Mucosa of stomach (tissue), 1 donor: Measurements from ENCODE around the gene ACLY.

Experiments
- H3K27me3 ChIP-seq: one replicate; pipeline ENCODE4 v1.7.0; 2013; ENCODE audit warnings: mild to moderate bottlenecking, low read length; ENCODE audit not compliant: control insufficient read depth, insufficient read depth
- H3K36me3 ChIP-seq: one replicate; pipeline ENCODE4 v1.7.0; 2013; ENCODE audit warnings: low read length; ENCODE audit not compliant: control insufficient read depth, insufficient read depth
- H3K4me1 ChIP-seq: one replicate; pipeline ENCODE4 v1.7.0; 2013; ENCODE audit warnings: mild to moderate bottlenecking, low read length; ENCODE audit not compliant: control insufficient read depth, insufficient read depth
- H3K4me3 ChIP-seq: one replicate; pipeline ENCODE4 v1.7.0; 2013; ENCODE audit warnings: low read length
- H3K9ac ChIP-seq: one replicate; pipeline ENCODE4 v1.7.0; 2013; ENCODE audit warnings: mild to moderate bottlenecking, low read length, moderate library complexity
- H3K9me3 ChIP-seq: one replicate; pipeline ENCODE4 v1.7.0; 2013; ENCODE audit warnings: mild to moderate bottlenecking, low read length, moderate library complexity; ENCODE audit not compliant: control insufficient read depth
- donor health status: Pancreatic carcinoma.

The ACLY gene

DNA sequence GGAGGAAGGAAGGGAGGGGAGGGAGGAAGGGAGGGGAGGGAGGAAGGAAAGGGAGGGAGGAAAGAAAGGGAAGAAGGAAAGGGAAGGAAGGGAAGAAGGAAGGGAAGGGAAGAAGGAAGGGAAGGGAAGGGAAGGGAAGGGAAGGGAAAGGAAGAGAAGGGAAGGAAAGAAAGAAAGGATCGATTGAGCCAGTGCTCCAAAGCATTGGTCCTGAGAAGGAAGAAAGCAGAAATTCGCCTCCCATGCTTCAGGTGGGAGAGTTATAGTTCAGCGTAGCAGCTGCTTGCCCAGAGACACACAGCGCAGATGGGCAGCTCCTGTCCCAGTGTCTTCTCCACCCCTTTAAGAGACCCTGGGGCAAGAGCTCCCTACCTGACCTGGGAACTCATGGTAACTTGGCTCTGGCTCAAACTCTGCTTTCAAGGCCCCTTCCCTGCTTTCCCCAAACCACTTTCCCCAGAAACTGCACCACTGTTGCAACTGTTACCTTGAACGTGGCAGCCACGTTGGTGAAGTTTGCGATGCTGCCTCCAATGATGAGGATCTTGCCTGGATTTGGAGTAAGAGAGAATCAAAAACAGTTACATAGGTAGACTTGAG lies 14.4 kb downstream of the ACLY start:
- Histone ChIP-seq H3K4me3 (no peak overlapping the region), H3K4me1 (no peaks in the 10 kb centered on the region), H3K9me3 (no peaks in the 10 kb centered on the region), H3K27me3 (no peaks in the 10 kb centered on the region), H3K9ac (no peak overlapping the region), H3K36me3 (peaks cover 20% of the 10 kb centered on the region)

DNA sequence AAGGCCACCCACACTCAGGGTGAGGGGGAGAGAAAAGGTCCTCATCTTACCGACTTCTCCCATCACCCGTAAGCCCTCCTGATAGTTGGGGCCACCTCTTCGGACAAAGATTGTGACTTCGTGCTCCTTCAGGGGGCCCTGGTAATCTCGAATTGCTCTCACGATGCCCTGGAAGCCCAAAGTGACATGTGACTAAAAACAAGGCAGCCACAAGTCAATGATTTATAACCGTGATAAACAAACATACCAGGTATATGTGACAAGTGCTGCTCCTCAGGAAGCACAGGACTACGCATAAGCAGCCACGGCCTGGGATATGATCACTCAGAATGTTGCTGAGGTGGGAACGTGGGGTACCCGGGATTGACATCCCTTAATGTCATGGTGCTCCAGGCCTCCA lies 17.1 kb downstream of the ACLY start:
- H3K9me3 ChIP-seq: no peaks in the 10 kb centered on the region
- H3K27me3 ChIP-seq: no peaks in the 10 kb centered on the region
- H3K36me3 ChIP-seq: peaks cover 24% of the 10 kb centered on the region

DNA sequence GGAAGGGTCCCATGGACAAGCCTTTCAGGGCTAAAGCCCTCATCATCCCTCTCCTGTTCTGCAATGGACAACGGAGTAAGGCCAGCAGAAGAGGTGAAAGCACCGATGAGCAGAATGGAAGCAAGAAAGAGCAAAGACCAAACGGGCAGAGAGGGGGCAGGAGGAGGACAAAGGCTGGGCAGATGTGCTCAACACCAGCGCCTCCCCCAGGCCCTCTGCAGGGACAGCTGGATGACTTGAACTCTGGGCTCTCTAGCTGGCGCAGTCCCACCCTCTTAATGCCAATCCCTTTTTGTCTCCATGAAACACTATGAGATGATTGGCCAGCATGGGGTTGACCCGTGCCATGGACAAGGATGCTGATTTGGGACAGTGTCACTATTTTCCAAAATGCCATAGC lies 22.0 kb downstream of the ACLY start:
- Histone ChIP-seq H3K9me3 (no peaks in the 10 kb centered on the region), H3K27me3 (no peaks in the 10 kb centered on the region), H3K36me3 (peaks cover 23% of the 10 kb centered on the region), H3K4me3 (no peak overlapping the region), H3K4me1 (no peaks in the 10 kb centered on the region), H3K9ac (no peak overlapping the region)

More for the DNA sequence above, 17.1 kb downstream of the ACLY start:
- Histone ChIP-seq H3K4me3 (no peak overlapping the region), H3K4me1 (no peaks in the 10 kb centered on the region), H3K9ac (no peak overlapping the region)

DNA sequence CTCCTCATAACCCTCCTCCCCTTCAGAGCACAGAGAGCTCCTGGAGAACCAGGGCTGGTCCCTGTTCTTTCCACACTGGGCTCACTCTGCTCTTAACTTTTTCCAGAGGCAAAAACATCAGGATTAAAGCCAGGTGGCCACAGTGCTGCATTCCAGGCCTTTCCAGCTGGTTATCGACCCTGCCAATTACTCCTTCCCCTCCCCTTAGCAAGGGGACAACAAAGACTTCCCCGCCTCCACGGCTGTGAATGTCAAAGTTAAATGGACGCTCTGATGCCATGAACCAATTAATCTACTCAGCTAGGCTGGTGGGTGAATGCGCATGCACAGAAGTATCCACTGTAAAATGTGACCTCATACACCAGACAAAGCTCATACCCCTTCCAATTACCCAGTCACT lies 23.1 kb downstream of the ACLY start:
- Histone ChIP-seq H3K9me3 (no peaks in the 10 kb centered on the region), H3K27me3 (no peaks in the 10 kb centered on the region), H3K4me3 (no peak overlapping the region), H3K4me1 (no peaks in the 10 kb centered on the region), H3K36me3 (peaks cover 23% of the 10 kb centered on the region), H3K9ac (no peak overlapping the region)

GRCh38 chr17:41894791-41895331 lies 23.9 kb downstream of the ACLY start:
- peaks cover 23% of the 10 kb centered on the region for H3K36me3 ChIP-seq
- no peak overlapping the region for H3K4me3 ChIP-seq
- no peaks in the 10 kb centered on the region for H3K27me3 ChIP-seq
- H3K9me3 ChIP-seq: no peaks in the 10 kb centered on the region
- H3K4me1 ChIP-seq: no peaks in the 10 kb centered on the region
- H3K9ac ChIP-seq: no peak overlapping the region

GRCh38 chr17:41893384-41893783 lies 25.4 kb downstream of the ACLY start:
- H3K36me3 ChIP-seq: peaks cover 21% of the 10 kb centered on the region
- no peaks in the 10 kb centered on the region for H3K27me3 ChIP-seq
- no peak overlapping the region for H3K9ac ChIP-seq
- no peak overlapping the region for H3K4me3 ChIP-seq
- no peaks in the 10 kb centered on the region for H3K4me1 ChIP-seq
- no peaks in the 10 kb centered on the region for H3K9me3 ChIP-seq

DNA sequence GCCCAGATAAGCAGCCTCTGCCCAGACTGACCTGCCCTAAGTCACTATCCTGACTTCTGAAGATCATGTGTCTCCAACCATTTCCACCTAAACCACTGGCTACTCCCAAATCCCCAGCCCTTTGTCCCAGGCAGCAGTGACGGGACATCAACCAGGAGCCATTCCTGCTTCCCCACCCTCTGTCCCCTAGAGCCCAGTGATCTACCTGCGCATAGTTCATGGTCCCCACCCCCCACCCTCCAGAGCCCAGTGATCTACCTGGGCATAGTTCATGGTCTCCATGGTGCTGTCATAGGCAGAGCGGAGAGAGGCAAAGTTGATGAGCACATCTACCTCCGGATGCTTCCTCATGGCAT lies 26.8 kb downstream of the ACLY start:
- H3K27me3 ChIP-seq: no peaks in the 10 kb centered on the region
- no peak overlapping the region for H3K9ac ChIP-seq
- H3K9me3 ChIP-seq: no peaks in the 10 kb centered on the region
- no peaks in the 10 kb centered on the region for H3K4me1 ChIP-seq
- H3K4me3 ChIP-seq: no peak overlapping the region
- H3K36me3 ChIP-seq: peaks cover 21% of the 10 kb centered on the region

DNA sequence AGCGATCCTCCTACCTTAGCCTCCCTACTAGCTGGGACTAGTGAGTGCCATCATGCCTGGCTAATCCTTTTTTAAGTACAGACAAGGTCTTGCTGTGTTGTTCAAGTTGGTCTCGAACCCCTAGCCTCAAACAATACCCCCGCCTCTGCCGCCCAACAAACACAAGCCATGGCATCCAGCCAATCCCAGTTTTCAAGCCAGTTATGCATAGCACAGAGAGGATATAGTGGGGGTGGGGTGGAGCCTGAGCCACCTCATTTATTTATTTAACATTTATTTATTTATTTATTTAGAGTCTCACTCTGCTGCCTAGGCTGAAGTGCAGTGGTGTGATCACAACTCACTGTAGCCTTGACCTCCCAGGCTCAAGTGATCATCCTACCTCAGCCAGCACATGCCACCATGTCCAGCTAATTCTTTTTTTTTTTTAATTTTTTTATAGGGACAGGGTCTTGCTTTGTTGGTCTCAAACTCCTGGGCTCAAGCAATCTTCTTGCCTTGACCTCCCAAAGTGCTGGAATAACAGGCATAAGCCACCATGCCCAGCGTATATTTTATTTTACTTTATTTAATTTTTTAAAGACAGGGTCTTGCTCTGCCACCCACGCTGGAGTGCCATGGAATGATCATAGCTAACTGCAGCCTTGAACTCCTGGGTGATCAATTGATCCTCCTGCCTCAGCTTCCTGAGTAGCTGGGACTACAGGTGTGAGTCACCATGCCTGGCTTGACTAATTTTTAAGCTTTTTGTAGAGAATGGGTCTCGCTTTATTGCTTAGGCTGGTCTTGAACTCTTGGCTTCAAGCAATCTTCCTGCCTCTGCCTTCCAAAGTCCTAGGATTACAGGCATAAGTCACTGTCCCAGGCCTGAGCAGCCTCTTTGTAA lies 27.4 kb downstream of the ACLY start:
- no peak overlapping the region for H3K4me3 ChIP-seq
- H3K4me1 ChIP-seq: no peaks in the 10 kb centered on the region
- H3K27me3 ChIP-seq: no peaks in the 10 kb centered on the region
- peaks cover 16% of the 10 kb centered on the region for H3K36me3 ChIP-seq
- H3K9me3 ChIP-seq: no peaks in the 10 kb centered on the region
- no peak overlapping the region for H3K9ac ChIP-seq

GRCh38 chr17:41888332-41888965 lies 30.3 kb downstream of the ACLY start:
- no peaks in the 10 kb centered on the region for H3K27me3 ChIP-seq
- no peaks in the 10 kb centered on the region for H3K9me3 ChIP-seq
- H3K9ac ChIP-seq: no peak overlapping the region
- H3K36me3 ChIP-seq: peaks cover 28% of the 10 kb centered on the region
- no peaks in the 10 kb centered on the region for H3K4me1 ChIP-seq
- no peak overlapping the region for H3K4me3 ChIP-seq

DNA sequence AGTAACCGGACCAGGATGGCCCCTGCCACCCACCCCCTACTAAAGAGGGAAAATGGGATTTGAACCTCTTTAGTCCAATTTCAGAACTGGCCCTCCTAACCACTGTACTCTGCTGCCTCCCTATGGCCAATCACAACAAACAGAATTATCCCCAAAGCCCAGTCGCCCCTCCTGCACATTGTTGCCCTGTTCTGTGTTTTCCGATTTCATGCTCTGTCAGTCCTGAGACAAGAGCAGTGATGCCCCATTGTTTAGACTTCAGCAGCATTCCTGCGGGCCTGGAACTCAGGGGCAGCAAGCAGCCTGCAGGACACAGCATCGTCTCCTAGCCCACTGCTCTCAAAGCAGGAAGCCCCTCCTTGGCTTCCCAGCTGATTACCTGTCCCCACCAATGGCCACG lies 33.0 kb downstream of the ACLY start:
- no peak overlapping the region for H3K9ac ChIP-seq
- no peaks in the 10 kb centered on the region for H3K27me3 ChIP-seq
- H3K9me3 ChIP-seq: no peaks in the 10 kb centered on the region
- no peak overlapping the region for H3K4me3 ChIP-seq
- no peaks in the 10 kb centered on the region for H3K4me1 ChIP-seq
- H3K36me3 ChIP-seq: peaks cover 35% of the 10 kb centered on the region

DNA sequence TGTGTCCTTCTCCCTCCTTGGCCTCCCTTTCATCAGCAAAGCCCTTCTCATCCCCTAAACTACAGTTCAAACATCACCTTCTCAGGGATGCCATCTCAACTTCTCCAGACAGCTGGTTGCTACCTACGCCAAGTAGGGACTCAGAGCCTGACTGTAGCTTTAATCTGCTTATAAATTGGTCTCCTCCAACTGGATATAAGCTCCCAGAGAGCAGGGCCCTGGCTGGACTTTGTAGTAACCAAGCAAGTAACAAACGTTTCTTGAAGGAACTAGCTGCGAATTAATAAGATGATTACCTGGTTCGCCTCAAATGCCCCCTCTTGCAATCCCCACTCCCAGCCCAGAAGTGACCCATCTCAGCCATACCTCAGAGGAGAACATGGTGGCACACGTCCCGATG lies 36.0 kb downstream of the ACLY start:
- Histone ChIP-seq H3K4me1 (no peaks in the 10 kb centered on the region), H3K27me3 (no peaks in the 10 kb centered on the region), H3K9ac (no peak overlapping the region), H3K4me3 (no peak overlapping the region), H3K9me3 (no peaks in the 10 kb centered on the region), H3K36me3 (peaks cover 42% of the 10 kb centered on the region)

GRCh38 chr17:41880130-41880529 lies 38.6 kb downstream of the ACLY start:
- Histone ChIP-seq H3K36me3 (peaks cover 22% of the 10 kb centered on the region), H3K27me3 (no peaks in the 10 kb centered on the region), H3K9me3 (no peaks in the 10 kb centered on the region), H3K4me1 (no peaks in the 10 kb centered on the region), H3K4me3 (no peak overlapping the region), H3K9ac (no peak overlapping the region)
